DMS53 treated with DMSO at 0.1 percent for 48 hours (cell line): Measurements from ENCODE around the gene DEFB113.

Experiments
- DNase-seq: peaks from one replicate; lab custom pipeline; 2025; ENCODE audit not compliant: unreplicated experiment; lab: John Stamatoyannopoulos, UW

Gene DEFB113

DNA sequence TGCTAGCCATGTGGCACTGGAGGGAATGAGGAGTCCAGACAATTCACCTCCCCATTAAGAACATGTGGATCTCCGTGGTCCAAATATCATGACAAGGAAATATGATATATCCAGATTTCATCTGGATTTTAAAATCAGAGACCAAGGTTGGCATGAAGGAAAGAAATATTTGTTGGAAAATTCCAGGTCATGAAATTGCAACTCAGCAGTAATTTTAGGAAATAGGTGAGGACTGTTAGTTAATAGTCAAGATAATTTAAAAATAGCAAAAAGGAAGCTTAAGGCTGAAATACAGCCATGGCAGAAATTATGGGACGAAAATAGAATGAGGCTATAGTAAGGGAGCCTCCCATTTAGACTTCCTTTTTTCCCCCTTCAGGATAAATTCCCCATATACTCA lies 32.4 kb downstream of the DEFB113 start:
- no peak for DNase-seq

DNA sequence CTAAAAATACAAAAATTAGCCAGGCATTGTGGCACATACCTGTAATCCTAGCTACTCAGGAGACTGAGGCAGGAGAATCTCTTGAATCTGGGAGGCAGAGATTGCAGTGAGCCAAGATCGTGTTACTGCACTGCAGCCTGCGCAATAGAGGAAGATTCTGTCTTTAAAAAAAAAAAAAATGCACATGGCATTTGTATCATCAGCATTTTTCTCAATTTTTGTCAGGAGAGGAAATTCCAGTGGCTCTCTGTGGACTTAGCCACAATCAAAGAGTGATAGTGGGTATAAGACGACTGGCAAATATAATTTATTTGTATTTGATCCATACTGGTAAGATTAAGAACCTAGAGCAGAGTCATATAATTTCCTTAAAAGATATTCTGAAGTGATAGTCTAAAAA lies 34.0 kb downstream of the DEFB113 start:
- DNase-seq, result no peak

- no peak for DNase-seq
These were observed 34.7 kb downstream of the DEFB113 start for GRCh38 chr6:49934770-49935169.

DNA sequence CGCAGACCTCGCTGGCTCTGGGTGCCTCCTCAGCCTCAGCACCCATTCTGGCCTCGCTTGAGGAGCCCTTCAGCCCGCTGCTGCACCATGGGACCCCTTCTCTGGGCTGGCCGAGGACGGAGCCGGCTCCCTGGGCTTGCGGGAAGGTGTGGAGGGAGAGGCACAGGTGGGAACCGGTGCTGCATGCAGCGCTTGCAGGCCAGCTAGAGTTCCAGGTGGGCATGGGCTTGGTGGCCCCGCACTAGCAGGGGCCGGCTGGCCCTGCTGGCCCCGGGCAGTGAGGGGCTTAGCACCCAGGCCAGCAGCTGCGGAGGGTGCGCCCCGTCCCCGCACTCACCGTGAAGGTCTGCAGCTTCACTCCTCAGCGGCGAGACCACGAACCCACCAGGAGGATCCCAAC lies 35.9 kb downstream of the DEFB113 start:
- DNase-seq, result no peak

GRCh38 chr6:49929340-49929739 lies 40.1 kb downstream of the DEFB113 start:
- no peak for DNase-seq

DNA sequence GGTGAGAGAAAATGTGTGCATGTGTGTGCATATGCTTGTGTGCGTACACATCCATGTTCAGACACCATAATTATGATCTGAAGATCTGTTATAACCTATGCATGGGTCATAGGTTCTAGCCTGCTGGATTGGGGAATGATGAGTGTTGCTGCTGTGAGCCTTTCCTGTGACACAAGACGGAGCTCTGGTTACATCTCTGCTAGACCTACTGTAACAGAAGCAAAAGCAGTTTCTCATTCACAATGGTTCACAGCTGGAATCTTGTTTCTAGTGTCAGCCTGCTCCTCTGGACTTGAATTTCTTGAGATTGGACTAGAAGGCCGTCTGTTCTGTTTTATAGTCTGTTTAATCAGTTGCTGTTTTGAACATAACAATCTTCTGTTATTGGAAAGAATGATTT lies 45.6 kb downstream of the DEFB113 start:
- no peak for DNase-seq

DNA sequence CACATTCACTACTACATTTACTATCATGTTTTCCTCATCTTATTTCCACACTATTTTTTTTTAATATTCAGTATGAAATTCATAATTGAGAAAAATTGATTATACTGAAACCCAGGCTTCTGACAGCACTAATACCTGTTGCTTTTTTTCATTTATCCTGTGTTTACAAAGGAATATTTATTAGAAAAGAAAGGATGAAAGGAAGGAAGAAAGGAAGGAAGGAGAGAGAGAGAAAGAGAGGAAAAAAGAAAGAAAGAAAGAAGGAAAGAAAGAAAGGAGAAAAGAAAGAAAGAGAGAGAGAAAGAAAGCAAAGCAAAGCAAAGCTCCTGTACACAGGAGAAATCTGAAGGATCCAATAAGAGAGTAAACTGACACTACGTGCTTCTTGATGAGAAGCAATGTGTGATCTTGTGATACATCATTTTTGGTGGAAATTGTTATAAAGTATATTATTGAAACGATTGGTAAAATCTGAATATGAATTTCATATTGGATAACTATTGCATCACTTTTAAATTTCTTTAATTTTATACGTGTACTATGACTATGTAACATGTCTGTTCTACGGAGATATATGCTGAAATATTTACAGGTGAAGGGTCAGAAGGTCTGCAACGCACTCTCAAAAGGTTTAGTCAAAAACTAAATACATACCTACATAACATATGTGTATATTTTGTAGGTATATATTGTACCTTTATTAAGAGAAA lies 49.3 kb downstream of the DEFB113 start:
- no peak for DNase-seq

GRCh38 chr6:49919261-49919660 lies 50.2 kb downstream of the DEFB113 start:
- no peak for DNase-seq

DNA sequence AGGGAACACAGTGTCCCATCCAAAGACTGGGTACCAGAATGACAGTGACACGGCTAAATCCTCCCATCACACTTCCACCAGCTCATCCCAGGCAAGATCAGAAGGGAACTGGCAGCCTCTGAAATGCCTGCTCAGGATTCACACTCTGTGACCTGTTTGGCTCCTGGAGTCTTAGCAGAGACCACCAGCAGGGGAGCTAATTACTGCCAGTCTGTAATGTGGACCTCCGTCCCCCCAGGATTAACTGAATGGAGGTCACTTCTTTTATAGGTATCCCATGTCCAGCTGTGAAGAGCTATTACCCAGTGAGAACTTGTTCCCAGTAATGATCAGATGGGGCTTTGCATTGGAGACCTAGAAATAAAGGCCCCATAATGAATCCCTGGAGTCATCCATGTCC lies 50.6 kb downstream of the DEFB113 start:
- DNase-seq, result no peak
